Epithelial cell of esophagus (primary cell): ENCODE measurements around the gene THSD4.

ENCODE experiments used
- DNase-seq: peaks from one replicate; pipeline ENCODE4 v3.0.0; 2010; ENCODE audit warnings: low read depth
- H3K4me3 ChIP-seq: 2 replicates; pipeline ENCODE4 v1.5.1; 2011; ENCODE audit warnings: mild to moderate bottlenecking, low read length, control low read depth
- CTCF ChIP-seq: IDR thresholded peaks from 2 replicates; pipeline ENCODE4 v1.5.1; 2011; ENCODE audit warnings: low read depth, mild to moderate bottlenecking, low read length, control low read depth, inconsistent platforms; ENCODE audit not compliant: insufficient read depth; ENCODE audit errors: missing control alignments

Gene THSD4

GRCh38 chr15:71792521-71792920 lies 677.2 kb downstream of the THSD4 start:
- no peak overlapping the region for H3K4me3 ChIP-seq
- no peak for TF ChIP-seq CTCF
- peak; percentile 94 for DNase-seq

- no peak overlapping the region for H3K4me3 ChIP-seq
- no peak for DNase-seq
- TF ChIP-seq CTCF: no peak
Observed at GRCh38 chr15:71798641-71799040, 683.4 kb downstream of the THSD4 start.

GRCh38 chr15:71800190-71800589 lies 684.9 kb downstream of the THSD4 start:
- no peak overlapping the region for H3K4me3 ChIP-seq
- no peak for DNase-seq
- no peak for TF ChIP-seq CTCF

GRCh38 chr15:71800835-71801745 lies 685.8 kb downstream of the THSD4 start:
- H3K4me3 ChIP-seq: no peak overlapping the region
- peak; percentile 76 for DNase-seq
- TF ChIP-seq CTCF: peak; percentile 92

- no peak for TF ChIP-seq CTCF
- H3K4me3 ChIP-seq: no peak overlapping the region
- no peak for DNase-seq
Observed at GRCh38 chr15:71801935-71802655, 686.8 kb downstream of the THSD4 start.

- DNase-seq: no peak
- H3K4me3 ChIP-seq: no peak overlapping the region
- peak; percentile 16 for TF ChIP-seq CTCF
Observed at GRCh38 chr15:71802770-71803169, 687.5 kb downstream of the THSD4 start.
